Measurements from ENCODE around the gene CNR1.

CNR1 gene

GRCh38 chr6:88142297-88142668 lies 23.9 kb downstream of the CNR1 start:
- no peak for DNase-seq
- intact Hi-C loops (cut with DNase I; ENCODE audit: low total_unique reads) = no loop called here
- TF ChIP-seq, protein P1, sequence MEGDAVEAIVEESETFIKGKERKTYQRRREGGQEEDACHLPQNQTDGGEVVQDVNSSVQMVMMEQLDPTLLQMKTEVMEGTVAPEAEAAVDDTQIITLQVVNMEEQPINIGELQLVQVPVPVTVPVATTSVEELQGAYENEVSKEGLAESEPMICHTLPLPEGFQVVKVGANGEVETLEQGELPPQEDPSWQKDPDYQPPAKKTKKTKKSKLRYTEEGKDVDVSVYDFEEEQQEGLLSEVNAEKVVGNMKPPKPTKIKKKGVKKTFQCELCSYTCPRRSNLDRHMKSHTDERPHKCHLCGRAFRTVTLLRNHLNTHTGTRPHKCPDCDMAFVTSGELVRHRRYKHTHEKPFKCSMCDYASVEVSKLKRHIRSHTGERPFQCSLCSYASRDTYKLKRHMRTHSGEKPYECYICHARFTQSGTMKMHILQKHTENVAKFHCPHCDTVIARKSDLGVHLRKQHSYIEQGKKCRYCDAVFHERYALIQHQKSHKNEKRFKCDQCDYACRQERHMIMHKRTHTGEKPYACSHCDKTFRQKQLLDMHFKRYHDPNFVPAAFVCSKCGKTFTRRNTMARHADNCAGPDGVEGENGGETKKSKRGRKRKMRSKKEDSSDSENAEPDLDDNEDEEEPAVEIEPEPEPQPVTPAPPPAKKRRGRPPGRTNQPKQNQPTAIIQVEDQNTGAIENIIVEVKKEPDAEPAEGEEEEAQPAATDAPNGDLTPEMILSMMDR (IDR thresholded peaks at IDR 0.05) = no peak
- Histone ChIP-seq H3K4me3 (no peak overlapping the region), H3K27me3 (no peaks in the 10 kb centered on the region), H3K27ac (no peak overlapping the region), H3K9me3 (no peaks in the 10 kb centered on the region), H3K36me3 (peaks cover 6 to 15% (median 12%) of the 10 kb centered on the region in 3 donors), H3K4me1 (peaks cover 0 to 8% (median 0%) of the 10 kb centered on the region in 4 donors)

- DNase-seq = no peak
- TF ChIP-seq, protein P1 (IDR thresholded peaks at IDR 0.05) = no peak
- no peak overlapping the region for H3K4me3 ChIP-seq
- H3K9me3 ChIP-seq = no peaks in the 10 kb centered on the region
- intact Hi-C loops (cut with DNase I; ENCODE audit: low total_unique reads) = no loop called here
- peaks cover 6 to 15% (median 12%) of the 10 kb centered on the region in 3 donors for H3K36me3 ChIP-seq
- H3K4me1 ChIP-seq = peaks cover 0 to 8% (median 0%) of the 10 kb centered on the region in 4 donors
- H3K27ac ChIP-seq = no peak overlapping the region
- no peaks in the 10 kb centered on the region for H3K27me3 ChIP-seq
These were observed 24.4 kb downstream of the CNR1 start for GRCh38 chr6:88141561-88142296.

- H3K4me3 ChIP-seq = no peak overlapping the region
- no peaks in the 10 kb centered on the region for H3K27me3 ChIP-seq
- no peaks in the 10 kb centered on the region for H3K9me3 ChIP-seq
- no peak for DNase-seq
- no peak overlapping the region for H3K27ac ChIP-seq
- TF ChIP-seq, protein P1 (IDR thresholded peaks at IDR 0.05) = no peak
- no peaks in the 10 kb centered on the region for H3K36me3 ChIP-seq
- peaks cover 0 to 5% (median 0%) of the 10 kb centered on the region in 4 donors for H3K4me1 ChIP-seq
- intact Hi-C loops (cut with DNase I; ENCODE audit: low total_unique reads) = no loop called here
These were observed 28.2 kb downstream of the CNR1 start for GRCh38 chr6:88137915-88138314.

DNA sequence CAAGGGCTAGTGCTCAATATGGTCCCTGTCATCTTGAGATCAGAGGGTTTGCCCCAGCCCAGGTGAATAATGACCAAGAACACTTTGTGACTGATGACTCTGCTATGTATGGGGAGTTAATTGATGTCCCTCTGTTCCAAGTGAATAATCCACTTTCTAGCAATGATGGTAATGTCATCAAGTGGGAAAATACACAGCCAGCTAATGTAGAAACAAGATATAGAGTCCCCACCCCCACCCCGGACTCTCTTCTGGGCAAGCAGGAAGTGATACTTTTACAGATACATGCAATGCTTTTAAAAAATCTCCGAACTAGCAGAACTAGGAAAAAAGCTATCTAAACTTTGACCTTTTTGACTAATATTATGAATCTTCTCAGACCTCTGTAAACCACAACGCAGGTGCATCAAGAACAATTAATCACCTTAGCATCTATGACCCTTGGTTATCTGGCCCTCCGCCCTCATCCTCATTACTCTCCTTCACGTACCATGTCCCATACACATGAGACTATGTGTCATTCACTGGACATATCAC lies 30.5 kb downstream of the CNR1 start:
- Histone ChIP-seq H3K4me1 (no peaks in the 10 kb centered on the region), H3K27ac (no peak overlapping the region), H3K9me3 (no peaks in the 10 kb centered on the region), H3K4me3 (no peak overlapping the region), H3K36me3 (no peaks in the 10 kb centered on the region), H3K27me3 (no peaks in the 10 kb centered on the region)
- TF ChIP-seq, protein P1 (IDR thresholded peaks at IDR 0.05) = no peak
- DNase-seq = no peak
- intact Hi-C loops (cut with DNase I; ENCODE audit: low total_unique reads) = no loop called here

DNA sequence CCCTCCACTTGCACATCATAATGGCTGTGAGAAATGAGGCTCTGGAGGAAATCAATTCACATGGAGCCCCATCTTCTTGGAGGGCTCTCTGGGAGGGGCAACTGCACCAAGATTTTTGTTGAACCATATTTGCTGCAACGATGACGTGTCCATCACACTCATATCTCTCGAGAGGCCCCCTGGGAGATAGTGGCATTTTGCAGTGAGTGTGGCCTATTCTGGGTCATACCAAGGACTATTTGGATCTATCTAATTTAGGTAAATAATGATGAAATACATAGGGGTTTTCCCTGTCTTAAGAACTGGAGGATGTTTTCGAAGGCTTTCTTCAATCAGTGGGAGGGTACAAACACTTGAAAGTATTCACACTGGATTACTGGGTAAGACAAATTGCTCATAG lies 31.6 kb downstream of the CNR1 start:
- DNase-seq = no peak
- Histone ChIP-seq H3K27me3 (no peaks in the 10 kb centered on the region), H3K9me3 (no peaks in the 10 kb centered on the region), H3K36me3 (no peaks in the 10 kb centered on the region), H3K4me1 (no peaks in the 10 kb centered on the region), H3K27ac (no peak overlapping the region), H3K4me3 (no peak overlapping the region)
- TF ChIP-seq, protein P1 (IDR thresholded peaks at IDR 0.05) = no peak
- intact Hi-C loops (cut with DNase I; ENCODE audit: low total_unique reads) = no loop called here
